ENCODE data around the gene IDH2.

DNA sequence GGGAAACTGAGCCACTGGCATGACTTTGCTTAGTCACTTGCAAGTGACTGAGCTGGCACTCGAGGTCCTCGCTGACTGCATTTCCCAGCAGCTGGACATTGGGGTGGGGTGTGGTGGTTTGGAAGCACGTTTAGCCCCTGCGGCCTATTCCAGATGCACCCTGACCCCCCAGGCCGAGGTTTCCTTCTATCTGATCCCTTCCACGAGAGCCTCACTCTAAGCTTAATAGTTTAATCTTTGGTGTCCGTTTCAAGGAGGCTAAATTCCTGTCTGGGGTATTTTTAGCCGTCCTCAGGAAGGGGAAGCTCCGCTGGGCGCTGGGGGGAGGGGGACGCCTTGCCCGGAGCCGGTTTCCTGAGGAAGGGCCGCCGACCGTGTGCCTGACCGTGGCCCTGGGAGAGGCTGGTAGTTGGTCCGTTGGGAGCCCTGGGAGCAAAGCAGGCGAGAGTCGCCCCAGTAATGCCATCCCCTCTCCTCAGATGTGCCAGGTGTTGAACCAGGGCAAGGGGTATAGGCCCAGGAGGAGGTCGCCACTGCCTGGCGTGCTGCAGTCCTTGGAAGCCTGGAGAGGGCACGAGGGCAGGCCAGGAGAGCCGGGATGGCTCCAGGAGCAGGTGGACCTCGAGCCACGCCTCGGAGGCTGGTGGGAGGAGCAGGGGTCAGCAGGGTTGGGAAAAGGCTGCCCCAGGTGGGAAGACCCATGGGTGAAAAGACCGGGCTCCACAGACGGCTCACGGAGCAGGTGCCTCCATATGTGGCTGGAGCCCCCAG is 37.2 kb downstream of the IDH2 start:
- TF ChIP-seq, protein P1, sequence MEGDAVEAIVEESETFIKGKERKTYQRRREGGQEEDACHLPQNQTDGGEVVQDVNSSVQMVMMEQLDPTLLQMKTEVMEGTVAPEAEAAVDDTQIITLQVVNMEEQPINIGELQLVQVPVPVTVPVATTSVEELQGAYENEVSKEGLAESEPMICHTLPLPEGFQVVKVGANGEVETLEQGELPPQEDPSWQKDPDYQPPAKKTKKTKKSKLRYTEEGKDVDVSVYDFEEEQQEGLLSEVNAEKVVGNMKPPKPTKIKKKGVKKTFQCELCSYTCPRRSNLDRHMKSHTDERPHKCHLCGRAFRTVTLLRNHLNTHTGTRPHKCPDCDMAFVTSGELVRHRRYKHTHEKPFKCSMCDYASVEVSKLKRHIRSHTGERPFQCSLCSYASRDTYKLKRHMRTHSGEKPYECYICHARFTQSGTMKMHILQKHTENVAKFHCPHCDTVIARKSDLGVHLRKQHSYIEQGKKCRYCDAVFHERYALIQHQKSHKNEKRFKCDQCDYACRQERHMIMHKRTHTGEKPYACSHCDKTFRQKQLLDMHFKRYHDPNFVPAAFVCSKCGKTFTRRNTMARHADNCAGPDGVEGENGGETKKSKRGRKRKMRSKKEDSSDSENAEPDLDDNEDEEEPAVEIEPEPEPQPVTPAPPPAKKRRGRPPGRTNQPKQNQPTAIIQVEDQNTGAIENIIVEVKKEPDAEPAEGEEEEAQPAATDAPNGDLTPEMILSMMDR (IDR thresholded peaks at IDR 0.05 in 2 of 3, conservative IDR thresholded peaks at IDR 0.05 in 1 of 3; ENCODE audit: borderline replicate concordance in 1 of 3, insufficient read depth in 1 of 3, low read depth in 2 of 3, low read length in 2 of 3) = no peak
- TF ChIP-seq CEBPB (IDR thresholded peaks at IDR 0.05; ENCODE audit: low read depth) = no peak
- TF ChIP-seq POLR2A (IDR thresholded peaks at IDR 0.05; ENCODE audit: borderline replicate concordance, extremely low read depth, insufficient read depth, insufficient read length) = no peak
- TF ChIP-seq EZH2 (IDR thresholded peaks at IDR 0.05) = no peak
- TF ChIP-seq RAD21 (IDR thresholded peaks at IDR 0.05; ENCODE audit: low read depth) = no peak
- no peak for TF ChIP-seq SP1 (IDR thresholded peaks at IDR 0.05; ENCODE audit: low read depth)
